Liver (tissue), 9 donors: ENCODE results near the gene FLT3LG. TPM values are rescaled to one million over a fixed set of nuclear protein-coding genes. Genes with fewer than 3 reads are reported as not detected.
A peak's percentile ranks its signal among the peaks of the same experiment; 100 is the strongest.

ENCODE experiments used
- DNase-seq: peaks from one replicate; pipeline ENCODE4 v3.0.0-alpha.2; 2017; ENCODE audit warnings: low spot score
- H3K27ac ChIP-seq, 2 donors: one replicate each; pipeline ENCODE4 v1.7.0; 2013; ENCODE audit warnings: inconsistent platforms in 2 of 2, low read length in 2 of 2, control low read depth in 1 of 2, low read depth in 1 of 2, mild to moderate bottlenecking in 1 of 2
- H3K27me3 ChIP-seq, 4 donors: one replicate each; pipeline versions ENCODE4 v1.6.1 to v1.7.0; 2013; ENCODE audit warnings: low read length in 3 of 4, inconsistent platforms in 1 of 4, mild to moderate bottlenecking in 1 of 4, moderate library complexity in 1 of 4; ENCODE audit not compliant: control insufficient read depth in 4 of 4, insufficient read depth in 4 of 4
- H3K36me3 ChIP-seq, 4 donors: one replicate each; pipeline versions ENCODE4 v1.6.1 to v1.7.0; 2013; ENCODE audit warnings: low read length in 3 of 4, mild to moderate bottlenecking in 3 of 4, low read depth in 1 of 4, moderate library complexity in 1 of 4; ENCODE audit not compliant: control insufficient read depth in 4 of 4, insufficient read depth in 3 of 4
- H3K4me1 ChIP-seq, 4 donors: one replicate each; pipeline versions ENCODE4 v1.6.1 to v1.7.0; 2013; ENCODE audit warnings: low read length in 3 of 4, mild to moderate bottlenecking in 3 of 4, moderate library complexity in 1 of 4; ENCODE audit not compliant: control insufficient read depth in 4 of 4, insufficient read depth in 4 of 4
- H3K4me3 ChIP-seq, 3 donors: one replicate each; pipeline versions ENCODE4 v1.6.1 to v1.7.0; 2013; ENCODE audit warnings: low read length in 3 of 3, control low read depth in 1 of 3, low read depth in 1 of 3, mild to moderate bottlenecking in 1 of 3
- H3K9ac ChIP-seq, 2 donors: one replicate each; pipeline ENCODE4 v1.7.0; 2013; ENCODE audit warnings: low read length in 2 of 2, mild to moderate bottlenecking in 2 of 2, moderate library complexity in 2 of 2, control low read depth in 1 of 2, low read depth in 1 of 2
- H3K9me3 ChIP-seq, 4 donors: one replicate each; pipeline versions ENCODE4 v1.6.1 to v1.7.0; 2013; ENCODE audit warnings: low read length in 3 of 4; ENCODE audit not compliant: control insufficient read depth in 4 of 4
- CTCF ChIP-seq: fragments of 150-350 bp; IDR thresholded peaks from 2 replicates; pipeline ENCODE4 v1.5.1; 2017; ENCODE audit warnings: improper control_type of control experiment, low read depth, low read length; ENCODE audit not compliant: missing input control
- EGR1 ChIP-seq, 2 donors: IDR thresholded peaks; 2 replicates each; pipeline ENCODE4 v1.6.1; 2016 to 2018; ENCODE audit warnings: antibody characterized with exemption in 2 of 2, low read depth in 2 of 2
- FOXA1 ChIP-seq: IDR thresholded peaks from 2 replicates; pipeline ENCODE4 v1.6.1; 2016; ENCODE audit warnings: antibody characterized with exemption
- FOXA2 ChIP-seq: IDR thresholded peaks from 2 replicates; pipeline ENCODE4 v1.6.1; 2016; ENCODE audit warnings: antibody characterized with exemption
- GABPA ChIP-seq, 2 donors: IDR thresholded peaks in 1 of 2; conservative IDR thresholded peaks in 1 of 2; 2 replicates each; pipeline ENCODE4 v1.6.1; 2016; ENCODE audit warnings: antibody characterized with exemption in 2 of 2, mild to moderate bottlenecking in 1 of 2, moderate library complexity in 1 of 2
- HNF4A ChIP-seq, 2 donors: conservative IDR thresholded peaks; 2 replicates each; pipeline ENCODE4 v1.6.1; 2016; ENCODE audit warnings: antibody characterized with exemption in 2 of 2, mild to moderate bottlenecking in 2 of 2
- HNF4G ChIP-seq: IDR thresholded peaks from 2 replicates; pipeline ENCODE4 v1.6.1; 2016; ENCODE audit warnings: antibody characterized with exemption
- JUND ChIP-seq, 2 donors: IDR thresholded peaks; 2 replicates each; pipeline ENCODE4 v1.6.1; 2016; ENCODE audit warnings: antibody characterized with exemption in 2 of 2
- NR2F2 ChIP-seq: IDR thresholded peaks from 2 replicates; pipeline ENCODE4 v1.6.1; 2016; ENCODE audit warnings: antibody characterized with exemption
- RAD21 ChIP-seq, 2 donors: IDR thresholded peaks; 2 replicates each; pipeline ENCODE4 v1.6.1; 2016; ENCODE audit warnings: antibody characterized with exemption in 2 of 2, mild to moderate bottlenecking in 2 of 2
- REST ChIP-seq: IDR thresholded peaks from 2 replicates; pipeline ENCODE4 v1.6.1; 2016; ENCODE audit warnings: antibody characterized with exemption, mild to moderate bottlenecking
- RXRA ChIP-seq, 2 donors: IDR thresholded peaks; 2 replicates each; pipeline ENCODE4 v1.6.1; 2017 to 2018; ENCODE audit warnings: antibody characterized with exemption in 2 of 2, mild to moderate bottlenecking in 1 of 2
- SP1 ChIP-seq: IDR thresholded peaks from 2 replicates; pipeline ENCODE4 v1.6.1; 2018; ENCODE audit warnings: antibody characterized with exemption, mild to moderate bottlenecking
- YY1 ChIP-seq: IDR thresholded peaks from 2 replicates; pipeline ENCODE4 v1.6.1; 2016; ENCODE audit warnings: antibody characterized with exemption, mild to moderate bottlenecking
- ZBTB33 ChIP-seq: IDR thresholded peaks from 2 replicates; pipeline ENCODE4 v1.6.1; 2016; ENCODE audit warnings: antibody characterized with exemption
- WGBS: extraction: QIAGEN DNeasy Blood & Tissue Kit; methylation state at CpG from one replicate; pipeline ENCODE4 v1.1.7; 2013; 5-methylcytosine and 5-hydroxymethylcytosine counted together
- polyA plus RNA-seq, 2 donors: library from polyadenylated mRNA; stranded (reverse) in 1 of 2; unstranded in 1 of 2; fragments of 200-250 nt in 1 of 2; fragments of >200 nt in 1 of 2; fragmentation: Nextera tagmentation in 1 of 2; extraction: Ambion mirVana in 1 of 2; gene quantifications; one replicate each; pipeline versions ENCODE4 v1.2.1 to v1.2.3, GENCODE V29; 2013 to 2015
- total RNA-seq, 2 donors: library from RNA; depleted of rRNA; stranded (reverse); fragments of >200 nt; gene quantifications; one replicate each; pipeline ENCODE4 v1.2.3, GENCODE V29; 2014
- TF ChIP-seq, protein P1 (sequence below): IDR thresholded peaks from 2 replicates; pipeline ENCODE4 v1.6.1; 2016; ENCODE audit warnings: antibody characterized with exemption
- TF ChIP-seq, protein P2 (sequence below): IDR thresholded peaks from 2 replicates; pipeline ENCODE4 v1.6.1; 2016; ENCODE audit warnings: antibody characterized with exemption
- donor health status: healthy.
- donor health status: healthy.
- donor health status: healthy.
- donor health status: healthy.
- donor health status: healthy.

FLT3LG gene
- total and polyA plus RNA-seq, 4 donors, result 0.65 to 4.3 (median 2.2) TPM

GRCh38 chr19:49515767-49516166, 41.8 kb downstream of the FLT3LG start:
- Histone ChIP-seq H3K4me3 (no peak overlapping the region), H3K27ac (peak overlapping the region; percentile 5 to 16), H3K9me3 (no peaks in the 10 kb centered on the region), H3K4me1 (peaks cover 2 to 38% (median 21%) of the 10 kb centered on the region in 4 donors), H3K27me3 (no peaks in the 10 kb centered on the region), H3K9ac (no peak overlapping the region), H3K36me3 (peaks cover 0 to 5% (median 2%) of the 10 kb centered on the region in 4 donors)
- WGBS, result 58% methylated on average over 4 of the region's 4 CpGs
- TF ChIP-seq HNF4A (conservative IDR thresholded peaks at IDR 0.05) (no peak), RAD21 (IDR thresholded peaks at IDR 0.05) (peak in 1 of 2 donors; percentile 9), CTCF (no peak), GABPA (IDR thresholded peaks at IDR 0.05 in 1 of 2, conservative IDR thresholded peaks at IDR 0.05 in 1 of 2) (no peak), EGR1 (IDR thresholded peaks at IDR 0.05; ENCODE audit: low read depth in 2 of 2) (peak in 1 of 2 donors; percentile 34), SP1 (peak; percentile 56), FOXA2 (no peak), YY1 (no peak), RXRA (IDR thresholded peaks at IDR 0.05) (peak in 1 of 2 donors; percentile 32), FOXA1 (no peak), NR2F2 (peak; percentile 74), REST (no peak), ZBTB33 (no peak), JUND (IDR thresholded peaks at IDR 0.05) (no peak), HNF4G (no peak)
- TF ChIP-seq, protein P1, sequence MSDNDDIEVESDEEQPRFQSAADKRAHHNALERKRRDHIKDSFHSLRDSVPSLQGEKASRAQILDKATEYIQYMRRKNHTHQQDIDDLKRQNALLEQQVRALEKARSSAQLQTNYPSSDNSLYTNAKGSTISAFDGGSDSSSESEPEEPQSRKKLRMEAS, result no peak
- TF ChIP-seq, protein P2, sequence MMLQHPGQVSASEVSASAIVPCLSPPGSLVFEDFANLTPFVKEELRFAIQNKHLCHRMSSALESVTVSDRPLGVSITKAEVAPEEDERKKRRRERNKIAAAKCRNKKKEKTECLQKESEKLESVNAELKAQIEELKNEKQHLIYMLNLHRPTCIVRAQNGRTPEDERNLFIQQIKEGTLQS, result no peak
- DNase-seq, result no peak
